Measurements from ENCODE around the gene SOBP.

The SOBP gene

GRCh38 chr6:107654764-107655163, 164.8 kb downstream of the SOBP start:
- in situ Hi-C loops (cut with MboI; ENCODE audit: low sequenced_read_pairs): no loop called here

- in situ Hi-C loops (cut with MboI; ENCODE audit: low sequenced_read_pairs): no loop called here
These were observed 165.3 kb downstream of the SOBP start for GRCh38 chr6:107655245-107655644.

- in situ Hi-C loops (cut with MboI; ENCODE audit: low sequenced_read_pairs): no loop called here
These were observed 165.9 kb downstream of the SOBP start for GRCh38 chr6:107655864-107656263.

DNA sequence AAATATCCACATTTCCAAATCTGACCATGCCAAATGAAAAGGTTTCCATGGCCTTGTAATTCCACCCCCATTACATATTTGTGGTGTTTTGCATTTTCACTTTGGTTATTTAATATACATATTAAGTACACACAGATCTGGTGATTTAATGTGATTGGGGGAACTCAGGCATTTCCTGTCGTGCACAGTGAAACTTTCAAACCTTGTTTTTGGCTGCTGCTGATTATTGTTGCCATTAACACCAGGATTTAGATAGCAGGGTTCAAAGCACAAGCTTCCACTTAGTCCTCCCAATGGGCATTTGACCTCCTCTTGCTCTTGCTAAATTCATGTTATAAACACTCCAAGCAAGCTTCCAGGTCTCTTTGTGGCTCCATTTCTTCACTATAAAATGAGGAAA, 166.5 kb downstream of the SOBP start:
- in situ Hi-C loops (cut with MboI; ENCODE audit: low sequenced_read_pairs): no loop called here

GRCh38 chr6:107656883-107657282, 167.0 kb downstream of the SOBP start:
- in situ Hi-C loops (cut with MboI; ENCODE audit: low sequenced_read_pairs): no loop called here

DNA sequence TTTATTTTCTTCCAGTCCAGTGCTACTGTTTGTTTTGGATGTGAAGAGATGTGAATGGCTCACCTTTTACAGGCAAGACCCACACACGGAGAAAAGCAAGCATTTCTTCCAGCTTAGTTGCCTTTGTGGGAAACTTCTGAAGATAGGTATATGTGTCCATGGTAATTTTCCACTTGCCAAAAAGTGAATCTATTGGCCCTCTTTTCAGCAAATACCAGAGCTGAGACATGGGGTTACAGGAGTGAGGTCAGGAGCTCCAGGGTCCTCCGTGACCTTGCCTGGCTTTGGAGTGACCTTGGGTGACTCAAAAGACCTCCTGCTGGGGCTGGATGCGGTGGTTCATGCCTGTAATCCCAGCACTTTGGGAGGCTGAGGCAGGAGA, 167.4 kb downstream of the SOBP start:
- in situ Hi-C loops (cut with MboI; ENCODE audit: low sequenced_read_pairs): no loop called here

DNA sequence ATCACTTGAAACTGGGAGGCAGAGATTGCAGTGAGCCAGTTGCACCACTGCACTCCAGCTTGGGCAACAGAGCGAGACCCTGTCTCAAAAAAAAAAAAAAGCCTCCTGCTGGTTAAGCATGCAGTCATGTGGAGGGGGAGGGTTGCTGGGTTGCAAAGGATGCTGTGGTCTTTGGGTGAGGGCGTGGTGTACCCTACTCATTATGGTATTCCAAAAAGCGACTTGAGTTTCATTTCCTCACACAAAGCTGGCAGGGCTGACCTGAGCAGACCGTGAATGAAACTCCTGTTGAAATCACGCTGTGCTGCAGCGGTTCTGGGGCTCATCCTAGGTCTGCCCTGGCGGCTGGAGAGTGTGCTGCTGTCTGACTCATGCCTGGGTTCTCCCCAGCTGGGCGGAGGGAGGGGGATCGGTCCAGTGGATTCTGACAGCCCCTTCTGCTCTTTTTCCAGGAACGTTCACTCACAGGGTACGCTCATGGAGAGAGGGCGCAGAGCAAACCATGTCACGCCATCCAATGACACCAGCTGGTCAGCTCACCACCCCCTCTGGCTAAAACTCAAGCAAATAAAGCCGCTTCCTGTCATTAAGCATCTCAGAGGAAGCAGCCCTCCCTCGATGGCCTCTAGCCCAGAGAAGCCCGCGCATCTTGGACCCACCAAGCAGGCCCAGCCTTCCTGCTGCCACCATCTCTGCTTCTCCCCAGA, 168.0 kb downstream of the SOBP start:
- in situ Hi-C loops (cut with MboI; ENCODE audit: low sequenced_read_pairs): no loop called here

DNA sequence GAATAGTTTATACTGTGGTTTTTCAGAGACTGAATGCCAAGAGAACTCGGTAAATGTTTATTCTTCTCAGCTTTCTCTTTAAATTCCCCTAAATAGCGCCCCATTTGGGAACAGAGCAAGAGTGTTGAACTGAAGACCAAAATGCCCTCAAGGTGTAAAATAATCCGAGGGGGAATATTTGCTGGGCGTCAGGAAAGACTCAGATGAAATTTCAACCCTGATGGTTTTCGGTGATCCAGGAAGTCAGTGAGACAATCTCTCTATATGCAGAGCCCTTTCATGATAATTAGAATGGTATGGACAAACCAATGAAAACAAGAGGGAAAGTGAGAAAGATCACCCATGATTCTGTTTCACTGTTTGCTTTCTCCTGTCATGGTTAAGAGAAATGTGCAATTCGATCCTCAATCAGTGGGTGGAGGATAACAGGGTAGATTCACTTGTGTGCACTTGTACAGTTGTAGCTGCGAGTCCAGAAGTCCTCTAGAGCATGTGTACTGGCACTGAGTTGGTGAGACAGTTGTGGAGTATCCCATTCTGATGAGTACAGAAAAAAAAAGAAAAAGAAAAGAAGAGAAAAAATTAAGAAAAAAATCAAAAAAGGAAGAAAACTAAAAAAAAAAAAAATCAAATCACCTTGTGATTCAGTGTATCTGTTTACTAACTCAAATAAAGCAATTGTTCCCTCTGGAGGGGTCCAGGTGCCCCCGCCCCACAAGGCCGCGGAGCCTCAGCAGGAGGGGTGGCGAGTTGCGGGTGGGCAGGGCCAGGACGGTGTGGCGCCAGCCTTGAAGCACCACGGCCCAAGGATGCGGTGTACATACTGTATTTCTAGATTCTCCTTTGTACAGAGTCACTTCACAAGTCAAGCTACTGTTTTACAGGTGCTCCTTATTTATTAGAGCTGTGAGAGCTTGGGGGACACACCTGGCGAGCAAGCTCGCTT, 169.3 kb downstream of the SOBP start:
- in situ Hi-C loops (cut with MboI; ENCODE audit: low sequenced_read_pairs): no loop called here

DNA sequence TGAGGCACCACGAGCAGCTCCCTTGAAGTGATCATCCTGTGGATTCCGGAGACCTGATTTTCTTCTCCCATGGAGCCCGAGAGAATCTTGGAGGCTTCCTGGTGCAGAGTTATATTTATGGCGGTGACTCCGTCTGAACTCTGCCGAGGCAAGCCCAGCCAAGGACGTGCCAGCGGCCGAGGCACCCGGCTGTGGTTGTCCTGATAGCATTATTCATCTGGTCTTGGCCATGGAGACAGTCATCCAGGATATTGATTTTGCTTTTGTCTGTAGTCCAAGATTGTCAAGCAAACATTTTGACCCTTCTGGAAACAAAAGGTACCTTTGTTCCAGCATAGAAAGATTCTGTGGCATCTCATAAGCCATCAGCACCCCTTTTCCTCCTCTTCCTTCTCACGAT, 170.9 kb downstream of the SOBP start:
- in situ Hi-C loops (cut with MboI; ENCODE audit: low sequenced_read_pairs): no loop called here

GRCh38 chr6:107661291-107661690, 171.4 kb downstream of the SOBP start:
- in situ Hi-C loops (cut with MboI; ENCODE audit: low sequenced_read_pairs): no loop called here

DNA sequence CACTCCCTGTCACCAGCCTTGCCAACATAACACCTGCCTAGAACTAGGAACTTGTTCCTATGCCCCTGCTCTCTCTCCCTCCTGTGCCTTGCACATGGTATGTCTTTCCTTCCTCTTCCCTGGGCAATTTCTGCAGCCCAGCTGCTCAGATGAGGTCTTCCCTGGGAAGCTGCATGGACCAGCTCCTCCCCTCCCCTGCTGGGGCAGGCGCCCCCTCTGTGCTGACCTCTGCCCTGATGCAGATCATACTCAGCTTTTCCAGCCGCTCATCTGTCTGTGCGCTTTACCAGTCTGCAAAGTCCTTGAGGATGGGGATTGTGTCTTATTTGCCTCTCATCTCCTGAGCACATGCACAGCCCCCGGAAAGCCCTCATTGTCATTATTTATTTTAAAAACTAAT, 172.4 kb downstream of the SOBP start:
- in situ Hi-C loops (cut with MboI; ENCODE audit: low sequenced_read_pairs): no loop called here

- in situ Hi-C loops (cut with MboI; ENCODE audit: low sequenced_read_pairs): no loop called here
These were observed 173.4 kb downstream of the SOBP start for GRCh38 chr6:107663308-107663707.

DNA sequence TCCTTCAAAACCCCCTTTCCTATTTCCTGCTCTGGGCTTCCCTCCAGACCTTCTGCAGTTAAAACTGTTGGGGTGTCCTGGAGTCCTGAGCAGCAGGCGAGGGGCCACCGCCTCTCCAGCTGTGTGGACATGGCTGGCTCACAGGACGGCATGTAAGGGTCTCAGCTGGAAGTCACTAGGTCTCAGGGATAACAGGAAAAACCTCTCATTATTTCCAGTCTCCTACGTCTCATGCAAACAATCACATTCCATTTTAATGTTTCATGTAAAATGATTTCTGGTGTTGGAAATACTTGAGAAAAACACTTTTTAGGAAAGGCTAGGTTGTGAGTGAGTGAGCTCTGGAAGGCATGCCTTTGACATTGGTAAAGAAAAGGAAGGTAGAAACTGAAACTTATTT, 175.5 kb downstream of the SOBP start:
- in situ Hi-C loops (cut with MboI; ENCODE audit: low sequenced_read_pairs): no loop called here

GRCh38 chr6:107666084-107666980, 176.4 kb downstream of the SOBP start:
- in situ Hi-C loops (cut with MboI; ENCODE audit: low sequenced_read_pairs): no loop called here

DNA sequence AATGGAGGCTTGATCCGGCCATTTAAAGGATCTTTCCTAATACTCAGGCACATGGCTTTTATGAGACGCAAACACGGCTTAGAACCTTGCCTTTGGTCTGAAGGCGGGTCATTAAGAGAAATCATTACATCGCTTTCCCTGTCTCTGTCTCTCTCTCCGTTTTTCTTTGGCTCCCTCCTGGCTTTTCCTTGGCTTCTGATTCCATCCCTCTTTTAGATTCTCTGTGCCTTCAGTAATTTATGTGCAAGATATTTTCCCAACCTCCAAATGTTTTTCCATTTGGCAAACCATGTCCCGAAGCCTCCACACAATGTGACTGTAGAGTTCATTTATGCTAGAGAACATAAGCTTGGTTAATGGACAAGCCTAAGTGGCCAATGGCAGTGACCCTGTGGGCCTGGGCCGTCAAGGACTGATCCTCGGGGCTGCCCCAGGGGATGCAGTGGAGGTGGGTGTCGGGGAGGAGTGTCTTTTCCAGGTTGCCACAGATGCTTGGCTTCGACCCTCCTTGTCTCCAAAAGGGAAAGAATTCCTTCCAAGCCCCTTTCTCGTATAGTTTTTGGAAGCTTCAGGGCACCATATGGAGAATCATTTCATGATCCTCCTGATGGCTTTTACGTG, 177.2 kb downstream of the SOBP start:
- in situ Hi-C loops (cut with MboI; ENCODE audit: low sequenced_read_pairs): no loop called here

DNA sequence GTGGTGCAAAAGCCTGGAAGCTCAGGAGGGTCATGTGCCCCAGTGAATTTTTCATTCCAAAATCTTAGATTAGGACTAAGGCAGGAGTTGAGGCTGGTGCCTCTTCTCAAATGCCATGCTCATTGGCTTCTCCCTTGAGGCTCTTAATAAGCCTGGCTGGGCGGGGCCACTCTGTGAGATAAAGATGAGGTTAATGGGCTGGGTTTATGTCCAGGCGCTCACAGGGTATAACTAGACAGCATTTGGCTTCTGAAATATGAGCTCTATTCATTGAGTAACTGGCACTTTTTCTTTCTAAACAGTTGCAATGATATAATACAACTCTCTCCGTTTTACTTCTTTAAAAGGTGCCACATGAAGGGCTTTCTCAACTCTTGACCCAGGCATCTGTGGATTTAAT, 177.9 kb downstream of the SOBP start:
- in situ Hi-C loops (cut with MboI; ENCODE audit: low sequenced_read_pairs): no loop called here

GRCh38 chr6:107668743-107669474, 179.0 kb downstream of the SOBP start:
- in situ Hi-C loops (cut with MboI; ENCODE audit: low sequenced_read_pairs): no loop called here

- in situ Hi-C loops (cut with MboI; ENCODE audit: low sequenced_read_pairs): no loop called here
These were observed 180.9 kb downstream of the SOBP start for GRCh38 chr6:107670792-107671199.

DNA sequence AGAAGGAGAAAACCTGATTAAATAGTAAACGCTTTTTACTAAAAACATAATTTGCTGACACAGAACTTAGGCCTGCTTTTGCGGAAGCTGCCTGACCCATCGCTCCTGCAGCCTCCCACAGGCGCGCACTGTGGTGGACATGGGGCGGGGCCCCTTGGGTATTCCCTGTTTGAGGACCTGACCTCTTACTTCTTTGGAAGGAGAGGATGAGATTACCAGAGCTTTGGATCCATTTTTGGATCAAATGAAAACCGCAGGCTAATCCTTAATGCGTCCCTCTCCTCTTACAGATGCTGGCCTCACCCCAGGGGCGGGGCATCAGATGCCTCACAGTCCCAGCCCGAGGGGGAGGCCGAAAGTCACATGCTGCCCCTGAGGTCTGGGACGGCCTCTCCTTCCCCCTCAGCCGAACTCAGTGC, 183.2 kb downstream of the SOBP start:
- in situ Hi-C loops (cut with MboI; ENCODE audit: low sequenced_read_pairs): no loop called here

Measured in HL-60/S4 treated with phorbol 12-myristate 13-acetate at 8.2 ng/mL for 4 days and 3 days (cell line).